Measurements from ENCODE around the gene NINJ2.

NINJ2 gene

DNA sequence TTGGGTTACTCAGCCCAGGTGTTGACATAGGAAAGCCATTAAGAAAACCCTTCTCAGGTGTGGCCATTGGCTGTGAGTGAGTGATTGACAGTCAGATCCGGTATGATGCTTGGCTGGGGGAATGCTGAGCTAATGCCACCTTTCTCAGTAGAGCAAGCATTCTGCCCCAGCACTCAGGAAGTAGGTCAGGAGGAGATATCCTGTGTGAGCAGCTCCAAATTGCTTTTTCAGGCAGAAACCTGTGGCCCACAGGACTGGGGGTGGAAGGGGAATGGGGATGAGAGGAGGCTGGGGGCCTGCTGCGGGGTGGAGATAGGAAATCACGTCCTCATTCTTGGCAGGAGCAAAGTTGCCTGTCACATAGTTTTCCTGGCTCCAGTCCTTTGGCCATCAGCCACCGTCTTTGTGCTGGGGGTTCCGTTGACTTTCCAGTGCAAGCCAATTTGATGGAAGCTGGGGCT, 55.7 kb downstream of the NINJ2 start:
- no peak for DNase-seq (ENCODE audit: extremely low spot score)
- TF ChIP-seq, protein P1, sequence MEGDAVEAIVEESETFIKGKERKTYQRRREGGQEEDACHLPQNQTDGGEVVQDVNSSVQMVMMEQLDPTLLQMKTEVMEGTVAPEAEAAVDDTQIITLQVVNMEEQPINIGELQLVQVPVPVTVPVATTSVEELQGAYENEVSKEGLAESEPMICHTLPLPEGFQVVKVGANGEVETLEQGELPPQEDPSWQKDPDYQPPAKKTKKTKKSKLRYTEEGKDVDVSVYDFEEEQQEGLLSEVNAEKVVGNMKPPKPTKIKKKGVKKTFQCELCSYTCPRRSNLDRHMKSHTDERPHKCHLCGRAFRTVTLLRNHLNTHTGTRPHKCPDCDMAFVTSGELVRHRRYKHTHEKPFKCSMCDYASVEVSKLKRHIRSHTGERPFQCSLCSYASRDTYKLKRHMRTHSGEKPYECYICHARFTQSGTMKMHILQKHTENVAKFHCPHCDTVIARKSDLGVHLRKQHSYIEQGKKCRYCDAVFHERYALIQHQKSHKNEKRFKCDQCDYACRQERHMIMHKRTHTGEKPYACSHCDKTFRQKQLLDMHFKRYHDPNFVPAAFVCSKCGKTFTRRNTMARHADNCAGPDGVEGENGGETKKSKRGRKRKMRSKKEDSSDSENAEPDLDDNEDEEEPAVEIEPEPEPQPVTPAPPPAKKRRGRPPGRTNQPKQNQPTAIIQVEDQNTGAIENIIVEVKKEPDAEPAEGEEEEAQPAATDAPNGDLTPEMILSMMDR (IDR thresholded peaks at IDR 0.05; ENCODE audit: control extremely low read depth, extremely low read depth, low read depth, missing control alignments), result no peak
- ChIA-PET CTCF (interaction anchor here (1.3 to 1.8 kb wide), 6 partner anchors 10 to 215 kb away, joined by 3 to 9 read pairs (median 4); no protein-coding TSS in a partner anchor), POLR2A (no interaction called here)

DNA sequence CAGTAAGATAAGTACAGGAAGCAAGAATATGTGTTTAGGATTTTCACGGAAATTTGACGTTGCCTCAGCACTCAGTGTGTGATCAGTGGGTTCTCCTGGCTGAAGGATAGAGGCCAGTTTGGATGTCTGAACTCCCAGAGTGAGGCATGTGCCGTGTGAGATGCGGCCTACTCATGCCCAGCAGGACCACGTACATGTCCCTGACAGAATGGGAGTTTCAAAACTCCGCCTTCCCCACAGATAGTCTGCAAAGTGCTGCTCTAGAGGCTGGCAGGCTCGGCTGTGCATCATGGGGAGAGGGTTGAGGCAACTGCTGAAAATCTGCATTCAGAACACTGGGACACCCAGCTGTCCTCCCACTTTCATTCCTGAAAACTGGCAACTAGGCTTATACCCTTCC, 58.3 kb downstream of the NINJ2 start:
- no peak for DNase-seq (ENCODE audit: extremely low spot score)
- POLR2A ChIA-PET, result no interaction called here
- CTCF ChIA-PET, result interaction anchor here (0.9 to 2.0 kb wide), 4 partner anchors 10 to 146 kb away, joined by 4 to 10 read pairs (median 6); no protein-coding TSS in a partner anchor
- TF ChIP-seq, protein P1 (IDR thresholded peaks at IDR 0.05; ENCODE audit: control extremely low read depth, extremely low read depth, low read depth, missing control alignments), result no peak

- TF ChIP-seq, protein P1 (IDR thresholded peaks at IDR 0.05; ENCODE audit: control extremely low read depth, extremely low read depth, low read depth, missing control alignments), result no peak
- no peak for DNase-seq (ENCODE audit: extremely low spot score)
- CTCF ChIA-PET, result interaction anchor here (1.0 to 2.5 kb wide), 5 partner anchors 8 to 150 kb away, joined by 4 to 14 read pairs (median 5); no protein-coding TSS in a partner anchor
- POLR2A ChIA-PET, result no interaction called here
Observed at GRCh38 chr12:602700-603068, 60.6 kb downstream of the NINJ2 start.

GRCh38 chr12:601976-602699, 61.1 kb downstream of the NINJ2 start:
- CTCF ChIA-PET, result interaction anchor here (1.0 to 2.5 kb wide), 3 partner anchors 8 to 149 kb away, joined by 4 to 14 read pairs (median 5); no protein-coding TSS in a partner anchor
- TF ChIP-seq, protein P1 (IDR thresholded peaks at IDR 0.05; ENCODE audit: control extremely low read depth, extremely low read depth, low read depth, missing control alignments), result no peak
- DNase-seq (ENCODE audit: extremely low spot score), result no peak
- POLR2A ChIA-PET, result no interaction called here

- no peak for DNase-seq (ENCODE audit: extremely low spot score)
- TF ChIP-seq, protein P1 (IDR thresholded peaks at IDR 0.05; ENCODE audit: control extremely low read depth, extremely low read depth, low read depth, missing control alignments), result no peak
- CTCF ChIA-PET, result interaction anchor here (0.9 to 3.7 kb wide), 4 partner anchors 12 to 493 kb away, joined by 3 to 17 read pairs (median 3); no protein-coding TSS in a partner anchor
- POLR2A ChIA-PET, result no interaction called here
Observed at GRCh38 chr12:599756-600155, 63.5 kb downstream of the NINJ2 start.

GRCh38 chr12:597926-598568, 65.2 kb downstream of the NINJ2 start:
- ChIA-PET POLR2A (no interaction called here), CTCF (interaction anchor here (0.6 to 3.7 kb wide), 9 partner anchors 10 to 153 kb away, joined by 3 to 17 read pairs (median 3); no protein-coding TSS in a partner anchor)
- DNase-seq (ENCODE audit: extremely low spot score), result no peak
- TF ChIP-seq, protein P1 (IDR thresholded peaks at IDR 0.05; ENCODE audit: control extremely low read depth, extremely low read depth, low read depth, missing control alignments), result no peak
